ENCODE results near the gene MACROD2.

MACROD2 gene

DNA sequence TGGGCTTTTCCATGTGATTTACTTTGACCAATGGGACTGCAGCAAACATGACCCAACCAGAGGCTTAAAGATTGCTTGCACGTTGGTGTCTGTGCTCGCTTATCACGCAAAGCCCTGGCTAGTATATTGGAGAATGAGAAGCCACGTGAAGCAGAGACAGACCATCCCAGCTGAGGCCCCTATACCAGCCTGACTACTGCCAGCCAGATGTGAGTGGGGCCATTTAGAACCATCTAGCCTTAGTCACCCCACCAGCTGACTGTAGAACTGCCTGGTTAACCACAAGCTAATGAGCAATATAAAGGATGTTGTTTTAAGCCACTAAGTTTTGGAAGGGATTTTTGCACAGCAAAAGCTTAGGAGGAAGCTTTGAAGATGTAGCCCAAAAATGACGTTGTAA lies 74.5 kb downstream of the MACROD2 start:
- Histone ChIP-seq H3K27ac (ENCODE audit: extremely low read depth, low read depth, low read length) (no peak overlapping the region), H3K9me3 (ENCODE audit: control insufficient read depth, insufficient read depth, low read depth, low read length) (no peaks in the 10 kb centered on the region), H3K36me3 (ENCODE audit: control insufficient read depth in 2 of 2, insufficient read depth in 1 of 2, low read length in 2 of 2) (no peaks in the 10 kb centered on the region), H3K4me1 (ENCODE audit: control insufficient read depth, insufficient read depth, low read length) (no peaks in the 10 kb centered on the region), H3K4me3 (ENCODE audit: low read depth, low read length) (no peak overlapping the region)
- no peak for TF ChIP-seq BCL11B (tag by site-specific recombination; IDR thresholded peaks at IDR 0.05; ENCODE audit: low read depth)
- TF ChIP-seq SP7 (tag by site-specific recombination; IDR thresholded peaks at IDR 0.05): no peak
- TF ChIP-seq ZNF175 (tag by site-specific recombination; IDR thresholded peaks at IDR 0.05): no peak
- TF ChIP-seq ZNF394 (tag by site-specific recombination; IDR thresholded peaks at IDR 0.05; ENCODE audit: borderline replicate concordance): no peak
- TF ChIP-seq ZNF311 (tag by site-specific recombination; IDR thresholded peaks at IDR 0.05; ENCODE audit: borderline replicate concordance): no peak
- TF ChIP-seq ZNF132 (tag by site-specific recombination; IDR thresholded peaks at IDR 0.05; ENCODE audit: borderline replicate concordance): no peak
- no peak for TF ChIP-seq TRIM28 (IDR thresholded peaks at IDR 0.05; ENCODE audit: borderline replicate concordance, low read length)
- TF ChIP-seq ZNF433 (tag by site-specific recombination; IDR thresholded peaks at IDR 0.05; ENCODE audit: low read depth): no peak
- TF ChIP-seq ZNF146 (tag by site-specific recombination; IDR thresholded peaks at IDR 0.05): no peak
- TF ChIP-seq ZNF157 (tag by site-specific recombination; IDR thresholded peaks at IDR 0.05): no peak
- TF ChIP-seq ZNF560 (tag by site-specific recombination; IDR thresholded peaks at IDR 0.05; ENCODE audit: borderline replicate concordance): no peak
- TF ChIP-seq, protein P1, sequence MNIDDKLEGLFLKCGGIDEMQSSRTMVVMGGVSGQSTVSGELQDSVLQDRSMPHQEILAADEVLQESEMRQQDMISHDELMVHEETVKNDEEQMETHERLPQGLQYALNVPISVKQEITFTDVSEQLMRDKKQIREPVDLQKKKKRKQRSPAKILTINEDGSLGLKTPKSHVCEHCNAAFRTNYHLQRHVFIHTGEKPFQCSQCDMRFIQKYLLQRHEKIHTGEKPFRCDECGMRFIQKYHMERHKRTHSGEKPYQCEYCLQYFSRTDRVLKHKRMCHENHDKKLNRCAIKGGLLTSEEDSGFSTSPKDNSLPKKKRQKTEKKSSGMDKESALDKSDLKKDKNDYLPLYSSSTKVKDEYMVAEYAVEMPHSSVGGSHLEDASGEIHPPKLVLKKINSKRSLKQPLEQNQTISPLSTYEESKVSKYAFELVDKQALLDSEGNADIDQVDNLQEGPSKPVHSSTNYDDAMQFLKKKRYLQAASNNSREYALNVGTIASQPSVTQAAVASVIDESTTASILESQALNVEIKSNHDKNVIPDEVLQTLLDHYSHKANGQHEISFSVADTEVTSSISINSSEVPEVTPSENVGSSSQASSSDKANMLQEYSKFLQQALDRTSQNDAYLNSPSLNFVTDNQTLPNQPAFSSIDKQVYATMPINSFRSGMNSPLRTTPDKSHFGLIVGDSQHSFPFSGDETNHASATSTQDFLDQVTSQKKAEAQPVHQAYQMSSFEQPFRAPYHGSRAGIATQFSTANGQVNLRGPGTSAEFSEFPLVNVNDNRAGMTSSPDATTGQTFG (tag by site-specific recombination; IDR thresholded peaks at IDR 0.05; ENCODE audit: borderline replicate concordance): no peak
- no peak for TF ChIP-seq ZNF2 (tag by site-specific recombination; IDR thresholded peaks at IDR 0.05)
- no peak for TF ChIP-seq BCL11A (tag by site-specific recombination; IDR thresholded peaks at IDR 0.05; ENCODE audit: low read depth)
- TF ChIP-seq SCRT1 (tag by site-specific recombination; IDR thresholded peaks at IDR 0.05; ENCODE audit: borderline replicate concordance): no peak
- TF ChIP-seq ZNF585B (tag by site-specific recombination; IDR thresholded peaks at IDR 0.05): no peak
- TF ChIP-seq KLF16 (tag by site-specific recombination; IDR thresholded peaks at IDR 0.05): no peak
- TF ChIP-seq ZBTB20 (tag by site-specific recombination; IDR thresholded peaks at IDR 0.05): no peak
- no peak for TF ChIP-seq ZNF561 (tag by site-specific recombination; IDR thresholded peaks at IDR 0.05; ENCODE audit: borderline replicate concordance)
- POLR2A ChIA-PET: no interaction called here
- CTCF ChIA-PET: no interaction called here

DNA sequence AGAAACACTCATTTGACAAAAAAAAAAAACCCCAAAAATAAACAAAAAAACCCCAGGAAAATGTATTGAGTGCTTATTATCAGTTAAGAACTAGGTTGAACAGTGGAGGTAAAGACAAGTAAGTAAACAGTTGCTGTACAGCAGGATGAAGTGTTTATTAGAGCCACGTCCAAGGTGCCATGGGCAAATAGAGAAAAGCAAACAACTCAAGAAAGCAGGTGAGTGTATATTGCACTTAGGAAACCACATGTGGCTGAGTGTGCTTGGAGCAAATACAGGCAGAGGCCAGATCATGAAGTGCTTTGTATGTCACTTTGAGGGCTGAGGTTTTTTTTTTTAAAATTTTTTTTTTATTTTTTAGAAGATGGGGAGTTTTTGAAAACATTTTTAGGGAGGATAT lies 98.3 kb downstream of the MACROD2 start:
- ChIA-PET POLR2A (no interaction called here), CTCF (no interaction called here)
- H3K4me1 ChIP-seq (ENCODE audit: control insufficient read depth, insufficient read depth, low read length): no peaks in the 10 kb centered on the region; the same call in 1 of the 2 replicates
- H3K36me3 ChIP-seq (ENCODE audit: control insufficient read depth in 2 of 2, insufficient read depth in 1 of 2, low read length in 2 of 2): no peaks in the 10 kb centered on the region
- H3K9me3 ChIP-seq (ENCODE audit: control insufficient read depth, insufficient read depth, low read depth, low read length): no peaks in the 10 kb centered on the region
- H3K27ac ChIP-seq (ENCODE audit: extremely low read depth, low read depth, low read length): no peak overlapping the region
- H3K4me3 ChIP-seq (ENCODE audit: low read depth, low read length): no peak overlapping the region
- TF ChIP-seq, protein P2, sequence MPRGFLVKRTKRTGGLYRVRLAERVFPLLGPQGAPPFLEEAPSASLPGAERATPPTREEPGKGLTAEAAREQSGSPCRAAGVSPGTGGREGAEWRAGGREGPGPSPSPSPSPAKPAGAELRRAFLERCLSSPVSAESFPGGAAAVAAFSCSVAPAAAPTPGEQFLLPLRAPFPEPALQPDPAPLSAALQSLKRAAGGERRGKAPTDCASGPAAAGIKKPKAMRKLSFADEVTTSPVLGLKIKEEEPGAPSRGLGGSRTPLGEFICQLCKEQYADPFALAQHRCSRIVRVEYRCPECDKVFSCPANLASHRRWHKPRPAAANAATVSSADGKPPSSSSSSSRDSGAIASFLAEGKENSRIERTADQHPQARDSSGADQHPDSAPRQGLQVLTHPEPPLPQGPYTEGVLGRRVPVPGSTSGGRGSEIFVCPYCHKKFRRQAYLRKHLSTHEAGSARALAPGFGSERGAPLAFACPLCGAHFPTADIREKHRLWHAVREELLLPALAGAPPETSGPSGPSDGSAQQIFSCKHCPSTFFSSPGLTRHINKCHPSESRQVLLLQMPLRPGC (tag by site-specific recombination; IDR thresholded peaks at IDR 0.05): no peak
- TF ChIP-seq ZBTB8A (tag by site-specific recombination; IDR thresholded peaks at IDR 0.05): no peak
- no peak for TF ChIP-seq ZNF549 (tag by site-specific recombination; IDR thresholded peaks at IDR 0.05)
- TF ChIP-seq ZNF777 (tag by site-specific recombination; IDR thresholded peaks at IDR 0.05; ENCODE audit: borderline replicate concordance): no peak
- TF ChIP-seq, protein P3, sequence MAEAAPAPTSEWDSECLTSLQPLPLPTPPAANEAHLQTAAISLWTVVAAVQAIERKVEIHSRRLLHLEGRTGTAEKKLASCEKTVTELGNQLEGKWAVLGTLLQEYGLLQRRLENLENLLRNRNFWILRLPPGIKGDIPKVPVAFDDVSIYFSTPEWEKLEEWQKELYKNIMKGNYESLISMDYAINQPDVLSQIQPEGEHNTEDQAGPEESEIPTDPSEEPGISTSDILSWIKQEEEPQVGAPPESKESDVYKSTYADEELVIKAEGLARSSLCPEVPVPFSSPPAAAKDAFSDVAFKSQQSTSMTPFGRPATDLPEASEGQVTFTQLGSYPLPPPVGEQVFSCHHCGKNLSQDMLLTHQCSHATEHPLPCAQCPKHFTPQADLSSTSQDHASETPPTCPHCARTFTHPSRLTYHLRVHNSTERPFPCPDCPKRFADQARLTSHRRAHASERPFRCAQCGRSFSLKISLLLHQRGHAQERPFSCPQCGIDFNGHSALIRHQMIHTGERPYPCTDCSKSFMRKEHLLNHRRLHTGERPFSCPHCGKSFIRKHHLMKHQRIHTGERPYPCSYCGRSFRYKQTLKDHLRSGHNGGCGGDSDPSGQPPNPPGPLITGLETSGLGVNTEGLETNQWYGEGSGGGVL (tag by site-specific recombination; IDR thresholded peaks at IDR 0.05): no peak
- no peak for TF ChIP-seq ZNF843 (tag by site-specific recombination; IDR thresholded peaks at IDR 0.05)
- TF ChIP-seq ZFP69B (tag by site-specific recombination; IDR thresholded peaks at IDR 0.05): no peak
- TF ChIP-seq SP2 (tag by site-specific recombination; IDR thresholded peaks at IDR 0.05): no peak
- no peak for TF ChIP-seq ZNF571 (tag by site-specific recombination; IDR thresholded peaks at IDR 0.05)
- TF ChIP-seq BCL11A (tag by site-specific recombination; IDR thresholded peaks at IDR 0.05; ENCODE audit: low read depth): no peak
